Measurements from ENCODE around the gene GPX8. TPM values are rescaled to one million over a fixed set of nuclear protein-coding genes. Genes with fewer than 3 reads are reported as not detected.

The GPX8 gene
- total RNA-seq, 2 donors from 2014 or later = 14.5 to 21.8 TPM

DNA sequence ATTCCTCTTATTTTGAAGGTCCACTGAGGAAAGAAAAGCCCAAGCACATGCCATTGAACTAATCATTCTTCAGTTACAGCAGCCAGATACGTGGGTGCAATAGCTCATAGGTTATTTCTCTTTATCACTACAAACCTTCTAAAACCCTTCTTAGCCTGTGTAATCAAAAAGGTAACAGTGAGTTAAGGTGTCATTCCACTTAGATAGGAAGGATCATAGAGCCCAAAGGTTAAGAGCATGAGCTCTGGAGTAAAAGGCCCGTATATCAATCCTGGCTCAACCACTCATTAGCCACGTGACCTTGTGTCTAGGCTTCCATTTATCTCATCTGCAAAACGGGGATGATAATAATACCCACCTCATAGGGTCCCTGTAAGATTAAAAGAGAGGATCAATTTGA lies 2.7 kb downstream of the GPX8 start:
- ATAC-seq (no peak), DNase-seq (no peak)
- intact Hi-C loops (cut with DNase I) = no loop called here

- intact Hi-C loops (cut with DNase I) = loop anchor here in 1 of 2 donors (10.0 kb wide), 1 partner anchor 53 kb away; the partner anchor contains the start of gene MCIDAS
- DNase-seq (no peak), ATAC-seq (no peak)
Measured at GRCh38 chr5:55171471-55171870, 11.5 kb downstream of the GPX8 start.

- intact Hi-C loops (cut with DNase I) = loop anchor here in 1 of 2 donors (10.0 kb wide), 1 partner anchor 53 kb away; the partner anchor contains the start of gene MCIDAS
- DNase-seq (peak; percentile 35), ATAC-seq (peak; percentile 75 to 81)
Measured at GRCh38 chr5:55172051-55172899, 12.3 kb downstream of the GPX8 start.

- intact Hi-C loops (cut with DNase I) = loop anchor here in 1 of 2 donors (10.0 kb wide), 1 partner anchor 52 kb away; the partner anchor contains the start of gene MCIDAS
- DNase-seq = peak; percentile 75
- peak; percentile 93 to 98 for ATAC-seq
Measured at GRCh38 chr5:55172937-55173686, 13.1 kb downstream of the GPX8 start, which contains the start of gene CDC20B. TSS of gene CDC20B (minus strand) at chr5:55173177. CDS start at chr5:55173000, 177 bp downstream.

- intact Hi-C loops (cut with DNase I) = loop anchor here in 1 of 2 donors (10.0 kb wide), 1 partner anchor 51 kb away; the partner anchor contains the start of gene MCIDAS
- ATAC-seq = no peak
- no peak for DNase-seq
Measured at GRCh38 chr5:55173687-55174230, 13.8 kb downstream of the GPX8 start.

GRCh38 chr5:55175781-55176175 lies 15.8 kb downstream of the GPX8 start:
- ATAC-seq = no peak
- intact Hi-C loops (cut with DNase I) = loop anchor here (5.0 to 10.0 kb wide), 2 partner anchors 49 to 52 kb away; partner anchors contain the start of gene MCIDAS (in 2 of the 2)
- no peak for DNase-seq

- DNase-seq = no peak
- intact Hi-C loops (cut with DNase I) = loop anchor here (5.0 to 10.0 kb wide), 2 partner anchors 49 to 51 kb away; partner anchors contain the start of gene MCIDAS (in 2 of the 2)
- ATAC-seq = peak; percentile 46 to 60
Measured at GRCh38 chr5:55176176-55176818, 16.3 kb downstream of the GPX8 start.

- no peak for ATAC-seq
Measured at GRCh38 chr5:55177078-55177477, 17.1 kb downstream of the GPX8 start.

DNA sequence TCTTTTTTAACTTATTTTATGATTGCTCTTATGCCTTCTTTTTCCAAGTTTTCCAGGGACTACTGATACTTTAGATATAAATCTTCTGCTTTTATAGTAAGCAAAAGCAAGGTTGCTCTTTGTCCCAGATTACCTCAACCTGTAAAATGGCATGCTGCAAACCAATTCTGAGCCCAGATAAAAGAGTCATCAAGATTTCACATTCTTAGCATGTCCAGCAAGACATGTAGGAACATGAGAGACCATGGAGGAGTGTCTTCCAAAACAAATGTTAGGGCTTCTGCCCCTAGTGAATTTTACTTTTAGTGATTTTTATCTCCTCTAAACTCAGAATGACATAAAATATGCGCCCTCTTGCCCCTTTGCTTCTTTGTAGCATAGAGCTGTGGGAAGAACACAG lies 20.0 kb downstream of the GPX8 start:
- intact Hi-C loops (cut with DNase I) = no loop called here
- no peak for ATAC-seq

More at GRCh38 chr5:55177078-55177477, 17.1 kb downstream of the GPX8 start:
- intact Hi-C loops (cut with DNase I) = loop anchor here (5.0 to 10.0 kb wide), 2 partner anchors 48 to 50 kb away; partner anchors contain the start of gene MCIDAS (in 2 of the 2)
- DNase-seq = no peak

DNA sequence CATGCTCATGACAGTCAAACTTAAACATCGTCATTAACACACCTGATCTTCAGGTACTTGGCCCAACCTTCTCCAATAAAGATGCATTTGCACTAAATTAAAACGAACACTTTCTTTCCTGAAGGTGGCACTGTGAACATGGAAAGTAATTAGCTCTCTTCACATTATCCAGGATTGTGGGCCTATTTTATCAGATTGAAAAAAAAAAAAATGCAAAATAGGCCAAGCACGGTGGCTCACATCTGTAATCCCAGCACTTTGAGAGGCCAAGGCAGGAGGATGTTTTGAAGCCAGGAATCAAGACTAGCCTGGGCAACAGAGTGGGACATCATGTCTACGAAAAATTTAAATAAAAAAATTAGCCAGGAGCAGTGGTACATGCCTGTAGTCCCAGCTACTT lies 27.4 kb downstream of the GPX8 start:
- no peak for DNase-seq
- no peak for ATAC-seq
- intact Hi-C loops (cut with DNase I) = no loop called here

More for the DNA sequence above, 20.0 kb downstream of the GPX8 start:
- DNase-seq = no peak

- no peak for ATAC-seq
- intact Hi-C loops (cut with DNase I) = no loop called here
- DNase-seq = no peak
Measured at GRCh38 chr5:55188656-55189540, 28.9 kb downstream of the GPX8 start.

DNA sequence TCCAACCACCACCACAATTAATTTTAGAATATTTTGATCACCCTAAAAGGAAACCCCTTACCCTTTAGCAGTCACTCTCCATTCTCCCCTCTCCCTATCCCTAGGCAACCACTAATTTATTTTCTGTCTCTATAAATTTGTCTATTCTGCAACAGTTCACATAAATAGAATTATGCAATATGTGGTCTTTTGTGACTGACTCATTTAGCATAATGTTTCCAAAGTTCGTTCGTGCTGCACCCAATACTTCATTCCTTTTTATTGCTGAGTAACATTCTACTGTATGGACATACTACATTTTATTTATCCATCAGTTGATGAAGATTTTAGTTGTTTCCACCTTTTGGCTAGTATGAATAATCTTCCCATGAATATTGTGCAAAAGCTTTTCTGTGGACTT lies 31.2 kb downstream of the GPX8 start:
- ATAC-seq = no peak
- no peak for DNase-seq
- intact Hi-C loops (cut with DNase I) = no loop called here

GRCh38 chr5:55205001-55205400 lies 45.0 kb downstream of the GPX8 start:
- ATAC-seq = no peak
- intact Hi-C loops (cut with DNase I) = no loop called here
- DNase-seq = no peak

DNA sequence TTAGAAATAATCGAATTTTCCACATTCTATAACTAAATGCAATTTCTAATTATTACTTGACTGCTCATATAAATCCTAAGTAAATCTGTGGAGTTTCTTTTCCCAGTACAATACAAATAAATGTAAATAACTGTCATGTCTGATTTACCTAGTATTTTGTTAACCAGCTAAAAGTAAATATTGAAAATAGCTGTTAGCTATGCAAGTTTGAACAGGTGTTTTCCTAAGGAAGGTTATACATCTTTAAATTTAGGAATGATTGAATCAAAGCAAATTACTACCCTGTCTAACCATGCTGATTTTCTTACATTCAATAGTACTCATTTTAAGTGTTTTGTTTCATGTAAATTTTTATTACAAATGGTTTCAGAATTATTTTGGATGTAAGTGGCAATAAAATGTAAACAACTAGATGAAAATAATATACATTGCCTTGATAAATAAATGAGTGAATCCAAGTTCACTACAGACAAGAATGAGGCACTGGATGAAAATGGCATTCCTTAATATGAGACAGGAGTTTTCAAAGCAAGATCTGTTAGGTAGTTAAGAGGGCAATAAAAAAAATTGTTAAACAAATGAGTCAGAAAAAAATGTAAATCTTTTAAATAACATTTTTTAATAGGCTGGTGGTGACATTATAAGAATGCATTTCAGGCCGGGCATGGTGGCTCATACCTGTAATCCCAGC lies 51.4 kb downstream of the GPX8 start:
- DNase-seq = no peak
- no peak for ATAC-seq
- intact Hi-C loops (cut with DNase I) = no loop called here
